Progenitor cell of endocrine pancreas (in vitro differentiated cells): ENCODE data around the gene C16orf96. TPM values are rescaled to one million over a fixed set of nuclear protein-coding genes. Genes with fewer than 3 reads are reported as not detected.

Experiments used
- DNase-seq: peaks from one replicate; pipeline ENCODE4 v3.0.0; 2021; ENCODE audit warnings: low spot score; ENCODE audit not compliant: unreplicated experiment
- H3K27ac Mint-ChIP-seq: 2 replicates; pipeline ENCODE4 v1.8.0; 2021; ENCODE audit warnings: mild to moderate bottlenecking, moderate library complexity, mixed read lengths
- H3K27me3 Mint-ChIP-seq: 2 replicates; pipeline ENCODE4 v1.8.0; 2021; ENCODE audit warnings: mixed read lengths
- H3K36me3 Mint-ChIP-seq: 2 replicates; pipeline ENCODE4 v1.8.0; 2022; ENCODE audit warnings: mixed read lengths; ENCODE audit not compliant: insufficient read depth
- H3K4me1 Mint-ChIP-seq: 2 replicates; pipeline ENCODE4 v1.8.0; 2021; ENCODE audit warnings: low read depth, mixed read lengths
- H3K4me3 Mint-ChIP-seq: 2 replicates; pipeline ENCODE4 v1.8.0; 2021; ENCODE audit warnings: low read depth, mild to moderate bottlenecking, moderate library complexity, mixed read lengths
- H3K9me3 Mint-ChIP-seq: 2 replicates; pipeline ENCODE4 v1.8.0; 2021; ENCODE audit warnings: low read depth, mixed read lengths
- total RNA-seq: library from RNA; stranded (reverse); gene quantifications from 2 replicates; pipeline ENCODE4 v1.2.1, GENCODE V29; 2021
- TF ChIP-seq, protein P1 (sequence below): fragments of 200-600 bp; sonication (generic); IDR thresholded peaks from one replicate; pipeline ENCODE4 v1.5.0; 2021; ENCODE audit warnings: antibody characterized with exemption, mild to moderate bottlenecking; ENCODE audit not compliant: unreplicated experiment

Gene C16orf96
- total RNA-seq, 1 donor from 2014 or later: 1.7 TPM

DNA sequence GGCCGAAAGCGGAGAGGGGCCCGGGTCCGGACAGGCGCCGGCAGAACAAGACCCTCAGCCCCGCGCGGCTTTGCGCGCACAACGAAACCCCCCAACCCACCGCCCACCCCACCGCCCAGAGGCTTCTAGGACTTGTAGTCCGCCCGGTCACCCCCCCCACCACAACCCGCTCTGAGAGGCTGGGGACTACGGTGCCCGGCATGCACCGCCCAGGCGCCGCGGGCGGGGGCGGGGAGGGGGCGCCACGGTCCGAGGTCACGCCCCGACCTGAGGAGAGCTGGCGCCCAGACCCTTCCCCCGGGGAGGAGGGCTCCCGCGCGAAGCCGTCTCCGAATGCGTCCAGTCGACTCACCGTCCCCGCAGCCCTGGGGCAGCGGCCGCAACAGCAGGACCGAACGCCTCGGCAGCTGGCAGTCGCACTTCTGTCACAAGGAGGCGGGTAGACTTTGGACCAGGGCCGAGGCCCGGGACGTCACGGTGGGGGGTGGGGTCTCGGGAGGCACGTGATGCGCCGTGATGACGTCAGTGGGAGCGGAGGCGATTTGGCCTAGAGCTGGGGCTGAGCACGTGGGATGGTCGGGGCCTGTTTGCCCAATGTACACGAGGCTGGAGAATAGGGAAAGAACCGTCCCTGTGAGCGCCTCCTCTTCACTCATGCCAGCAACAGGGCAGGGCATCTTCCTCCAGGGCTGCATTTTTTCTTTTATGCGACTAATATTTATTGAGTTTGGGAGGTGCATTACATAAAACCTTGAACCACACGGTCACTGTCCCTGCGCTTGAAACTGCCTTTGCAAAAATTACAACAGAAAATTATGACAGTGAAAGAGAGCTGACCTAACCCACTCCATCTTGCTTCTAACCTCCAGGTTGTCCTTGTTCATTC lies 17.5 kb upstream of the C16orf96 start, which contains the start of gene CDIP1:
CDIP1 (minus strand) TSS at position 424 of the 886 bp plus-strand sequence. CDS start 24,643 bp downstream, outside the sequence.
- peaks cover 9% of the 10 kb centered on the region for H3K27me3 Mint-ChIP-seq
- H3K9me3 Mint-ChIP-seq: peaks cover 6% of the 10 kb centered on the region
- peaks cover 6% of the 10 kb centered on the region for H3K4me1 Mint-ChIP-seq
- peaks cover 5% of the 10 kb centered on the region for H3K36me3 Mint-ChIP-seq
- TF ChIP-seq, protein P1, sequence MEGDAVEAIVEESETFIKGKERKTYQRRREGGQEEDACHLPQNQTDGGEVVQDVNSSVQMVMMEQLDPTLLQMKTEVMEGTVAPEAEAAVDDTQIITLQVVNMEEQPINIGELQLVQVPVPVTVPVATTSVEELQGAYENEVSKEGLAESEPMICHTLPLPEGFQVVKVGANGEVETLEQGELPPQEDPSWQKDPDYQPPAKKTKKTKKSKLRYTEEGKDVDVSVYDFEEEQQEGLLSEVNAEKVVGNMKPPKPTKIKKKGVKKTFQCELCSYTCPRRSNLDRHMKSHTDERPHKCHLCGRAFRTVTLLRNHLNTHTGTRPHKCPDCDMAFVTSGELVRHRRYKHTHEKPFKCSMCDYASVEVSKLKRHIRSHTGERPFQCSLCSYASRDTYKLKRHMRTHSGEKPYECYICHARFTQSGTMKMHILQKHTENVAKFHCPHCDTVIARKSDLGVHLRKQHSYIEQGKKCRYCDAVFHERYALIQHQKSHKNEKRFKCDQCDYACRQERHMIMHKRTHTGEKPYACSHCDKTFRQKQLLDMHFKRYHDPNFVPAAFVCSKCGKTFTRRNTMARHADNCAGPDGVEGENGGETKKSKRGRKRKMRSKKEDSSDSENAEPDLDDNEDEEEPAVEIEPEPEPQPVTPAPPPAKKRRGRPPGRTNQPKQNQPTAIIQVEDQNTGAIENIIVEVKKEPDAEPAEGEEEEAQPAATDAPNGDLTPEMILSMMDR: no peak
- peak within 1 kb of the TSS; percentile 92 for H3K27ac Mint-ChIP-seq
- H3K4me3 Mint-ChIP-seq: peak within 1 kb of the TSS; percentile 69
- peak; percentile 89 for DNase-seq

DNA sequence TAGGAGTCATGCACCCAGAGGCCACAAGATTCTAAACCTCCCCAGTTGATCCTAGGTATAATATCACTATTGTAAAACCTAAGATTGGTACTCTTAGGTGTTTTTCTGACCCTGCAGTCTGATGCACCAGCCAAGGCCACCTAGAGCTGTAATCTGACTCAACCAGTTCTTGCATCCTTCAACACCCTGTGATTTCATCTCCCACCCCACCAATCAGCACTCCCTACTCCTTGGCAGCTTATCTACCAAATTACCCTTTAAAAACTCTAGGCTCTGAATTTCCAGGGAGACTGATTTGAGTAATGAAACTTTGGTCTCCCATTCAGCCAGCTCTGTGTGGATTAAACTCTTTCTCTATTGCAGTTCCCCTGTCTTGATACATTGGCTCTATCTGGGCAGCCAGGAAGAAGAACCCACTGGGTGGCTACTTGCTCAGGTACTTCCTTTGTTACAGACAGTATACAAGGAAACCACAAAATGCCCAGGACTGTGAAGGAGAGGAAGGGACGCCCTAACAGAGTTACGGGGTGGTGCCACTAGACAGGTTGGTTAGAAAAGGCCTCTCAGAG lies 16.3 kb upstream of the C16orf96 start:
- Mint-ChIP-seq H3K27me3 (peaks cover 9% of the 10 kb centered on the region), H3K9me3 (peaks cover 6% of the 10 kb centered on the region), H3K4me1 (peaks cover 6% of the 10 kb centered on the region), H3K36me3 (peaks cover 5% of the 10 kb centered on the region), H3K27ac (peak overlapping the region; percentile 51), H3K4me3 (peak overlapping the region; percentile 27)
- TF ChIP-seq, protein P1: no peak
- no peak for DNase-seq

DNA sequence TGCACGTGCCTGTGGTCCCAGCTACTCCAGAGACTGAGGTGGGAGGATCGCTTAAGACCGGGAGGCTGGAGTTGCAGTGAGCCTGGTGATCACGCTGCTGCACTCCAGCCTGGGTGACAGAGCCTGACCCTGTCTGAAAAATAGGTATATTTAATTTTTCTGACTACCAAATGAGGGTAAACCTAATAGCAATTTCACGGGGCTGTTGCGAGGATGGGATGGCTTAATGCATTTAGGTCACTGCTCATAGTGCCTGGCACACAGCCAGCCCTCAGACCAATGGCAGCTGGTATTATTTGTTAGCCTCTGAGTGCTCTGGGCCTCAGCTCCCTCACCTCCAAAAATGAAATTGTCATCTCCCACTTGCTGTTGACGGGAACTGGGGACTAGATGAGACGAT lies 11.7 kb upstream of the C16orf96 start:
- no peak for DNase-seq
- peaks cover 5% of the 10 kb centered on the region for H3K36me3 Mint-ChIP-seq
- H3K27ac Mint-ChIP-seq: no peak overlapping the region
- H3K4me3 Mint-ChIP-seq: no peak overlapping the region
- H3K27me3 Mint-ChIP-seq: peaks cover 5% of the 10 kb centered on the region
- H3K4me1 Mint-ChIP-seq: no peaks in the 10 kb centered on the region
- TF ChIP-seq, protein P1: no peak
- H3K9me3 Mint-ChIP-seq: peaks cover 6% of the 10 kb centered on the region

DNA sequence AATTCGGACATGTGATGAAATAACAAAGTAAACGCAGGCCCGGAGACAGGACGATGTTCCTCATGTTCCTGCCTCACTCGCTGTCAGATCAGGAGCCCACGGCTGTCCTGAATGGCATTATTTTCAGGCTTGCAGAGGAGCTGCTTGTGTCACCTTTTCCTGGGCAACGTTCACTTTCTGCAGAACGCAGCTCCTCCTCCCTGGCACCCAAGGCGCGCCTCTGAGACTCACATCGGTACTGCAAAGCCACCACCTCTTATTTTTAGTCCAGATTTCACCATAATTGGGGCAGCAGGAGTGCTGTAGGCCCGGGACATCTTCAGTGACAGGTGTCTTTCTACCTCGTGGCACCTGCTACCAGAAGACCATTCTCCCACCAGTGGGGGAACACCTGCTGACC lies 8.0 kb upstream of the C16orf96 start:
- no peaks in the 10 kb centered on the region for H3K4me1 Mint-ChIP-seq
- H3K27ac Mint-ChIP-seq: no peak overlapping the region
- H3K9me3 Mint-ChIP-seq: no peaks in the 10 kb centered on the region
- H3K27me3 Mint-ChIP-seq: no peaks in the 10 kb centered on the region
- TF ChIP-seq, protein P1: no peak
- DNase-seq: no peak
- H3K36me3 Mint-ChIP-seq: no peaks in the 10 kb centered on the region
- H3K4me3 Mint-ChIP-seq: no peak overlapping the region

DNA sequence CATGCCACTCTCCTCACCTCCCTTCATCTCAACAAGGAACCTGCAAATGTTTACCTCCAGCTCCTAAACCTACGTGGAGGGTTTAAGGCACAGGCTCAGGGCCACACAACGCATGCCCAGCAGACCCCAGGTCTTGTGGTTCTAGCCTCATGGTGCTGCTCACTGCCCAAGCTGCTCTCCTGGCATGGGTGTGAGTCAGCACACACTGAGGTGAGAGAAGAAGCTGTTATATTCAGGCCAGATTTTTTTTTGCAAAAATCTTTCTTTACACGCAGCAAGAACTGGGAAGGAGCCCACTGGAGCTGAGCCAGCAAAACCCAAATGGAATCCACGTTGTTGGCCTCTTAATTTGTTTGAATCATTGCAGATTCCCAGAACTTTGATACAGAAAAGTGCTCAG lies 5.5 kb upstream of the C16orf96 start:
- Mint-ChIP-seq H3K36me3 (no peaks in the 10 kb centered on the region), H3K27ac (no peak overlapping the region), H3K4me3 (no peak overlapping the region), H3K9me3 (no peaks in the 10 kb centered on the region), H3K4me1 (no peaks in the 10 kb centered on the region), H3K27me3 (no peaks in the 10 kb centered on the region)
- DNase-seq: no peak
- TF ChIP-seq, protein P1: no peak
